M059J (cell line): ENCODE data around the gene GADD45B. TPM values are rescaled to one million over a fixed set of nuclear protein-coding genes. Genes with fewer than 3 reads are reported as not detected.
"Not testable (repeated sequence)": the region's sequence is repeated elsewhere in the genome, so short reads cannot be mapped to it uniquely, and the experiment has no call there.

Experiments used
- DNase-seq: peaks from one replicate; pipeline ENCODE4 v3.0.0-alpha.2; 2012; ENCODE audit warnings: low read depth
- total RNA-seq: library from RNA; depleted of rRNA; stranded (reverse); fragments of >200 nt; shearing (Covaris generic); gene quantifications from 2 replicates; pipeline ENCODE4 v1.2.3, GENCODE V29; 2014

The GADD45B gene
- total RNA-seq, 1 experiment from 2014 or later = 54.0 TPM

GRCh38 chr19:2488405-2488941 lies 12.5 kb downstream of the GADD45B start:
- DNase-seq = no peak

GRCh38 chr19:2488942-2489731 lies 13.2 kb downstream of the GADD45B start:
- DNase-seq = peak; percentile 58

GRCh38 chr19:2490659-2491058 lies 14.7 kb downstream of the GADD45B start:
- no peak for DNase-seq

- peak; percentile 88 for DNase-seq
These were observed 15.3 kb downstream of the GADD45B start for GRCh38 chr19:2491130-2491801.

- DNase-seq = no peak
These were observed 16.9 kb downstream of the GADD45B start for GRCh38 chr19:2492870-2493269.

GRCh38 chr19:2493448-2493847 lies 17.5 kb downstream of the GADD45B start:
- not testable (repeated sequence) for DNase-seq

- DNase-seq = peak; percentile 56
These were observed 18.1 kb downstream of the GADD45B start for GRCh38 chr19:2494084-2494446.

GRCh38 chr19:2494447-2495129 lies 18.7 kb downstream of the GADD45B start:
- peak; percentile 69 for DNase-seq

- DNase-seq = peak; percentile 84
These were observed 19.3 kb downstream of the GADD45B start for GRCh38 chr19:2495130-2495641.

GRCh38 chr19:2495651-2496316 lies 19.9 kb downstream of the GADD45B start:
- peak; percentile 58 for DNase-seq

GRCh38 chr19:2497186-2497585 lies 21.3 kb downstream of the GADD45B start:
- DNase-seq = no peak

GRCh38 chr19:2500156-2500555 lies 24.2 kb downstream of the GADD45B start:
- no peak for DNase-seq

- no peak for DNase-seq
These were observed 24.9 kb downstream of the GADD45B start for GRCh38 chr19:2500841-2501261.

GRCh38 chr19:2503521-2504109 lies 27.7 kb downstream of the GADD45B start:
- DNase-seq = peak; percentile 73

- not testable (repeated sequence) for DNase-seq
These were observed 30.7 kb downstream of the GADD45B start for GRCh38 chr19:2506656-2507055.

GRCh38 chr19:2507109-2507508 lies 31.2 kb downstream of the GADD45B start:
- DNase-seq = peak; percentile 85

GRCh38 chr19:2509096-2509495 lies 33.2 kb downstream of the GADD45B start:
- DNase-seq = no peak

GRCh38 chr19:2511570-2511969 lies 35.6 kb downstream of the GADD45B start:
- DNase-seq = no peak

GRCh38 chr19:2511991-2512390 lies 36.1 kb downstream of the GADD45B start:
- no peak for DNase-seq

GRCh38 chr19:2512523-2513431 lies 36.9 kb downstream of the GADD45B start:
- no peak for DNase-seq
